ENCODE measurements around the gene CBR1. TPM values are rescaled to one million over a fixed set of nuclear protein-coding genes. Genes with fewer than 3 reads are reported as not detected.

CBR1 gene
- total and polyA plus RNA-seq, 10 of the 15 experiments (the other 5 are each of a cell fraction or from before 2014, with no cell fraction given) = 16.9 to 138 (median 57.4) TPM

- TF ChIP-seq ZBTB40 (IDR thresholded peaks at IDR 0.05; ENCODE audit: borderline replicate concordance) = peak; percentile 63
- TF ChIP-seq ZNF687 (IDR thresholded peaks at IDR 0.05) = no peak
- no peak for TF ChIP-seq NFYB (IDR thresholded peaks at IDR 0.05; ENCODE audit: insufficient read depth, low read depth, low read length)
- peak; percentile 22; the same call in 1 of the 2 replicates for TF ChIP-seq PAX5 (IDR thresholded peaks at IDR 0.05; ENCODE audit: borderline replicate concordance, low read depth, low read length)
- TF ChIP-seq MTA3 (IDR thresholded peaks at IDR 0.05; ENCODE audit: borderline replicate concordance, low read length) = no peak
- TF ChIP-seq FOXK2 (IDR thresholded peaks at IDR 0.05) = peak; percentile 51
- peak; percentile 28; the same call in 1 of the 2 replicates for TF ChIP-seq JUNB (IDR thresholded peaks at IDR 0.05)
- peak; percentile 44 to 71; a peak in 2 of 4 replicates for TF ChIP-seq EP300 (IDR thresholded peaks at IDR 0.05; ENCODE audit: borderline replicate concordance in 1 of 2, control insufficient read depth in 1 of 2, low read depth in 2 of 2, low read length in 2 of 2)
- TF ChIP-seq, protein P1, sequence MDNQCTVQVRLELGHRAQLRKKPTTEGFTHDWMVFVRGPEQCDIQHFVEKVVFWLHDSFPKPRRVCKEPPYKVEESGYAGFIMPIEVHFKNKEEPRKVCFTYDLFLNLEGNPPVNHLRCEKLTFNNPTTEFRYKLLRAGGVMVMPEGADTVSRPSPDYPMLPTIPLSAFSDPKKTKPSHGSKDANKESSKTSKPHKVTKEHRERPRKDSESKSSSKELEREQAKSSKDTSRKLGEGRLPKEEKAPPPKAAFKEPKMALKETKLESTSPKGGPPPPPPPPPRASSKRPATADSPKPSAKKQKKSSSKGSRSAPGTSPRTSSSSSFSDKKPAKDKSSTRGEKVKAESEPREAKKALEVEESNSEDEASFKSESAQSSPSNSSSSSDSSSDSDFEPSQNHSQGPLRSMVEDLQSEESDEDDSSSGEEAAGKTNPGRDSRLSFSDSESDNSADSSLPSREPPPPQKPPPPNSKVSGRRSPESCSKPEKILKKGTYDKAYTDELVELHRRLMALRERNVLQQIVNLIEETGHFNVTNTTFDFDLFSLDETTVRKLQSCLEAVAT (IDR thresholded peaks at IDR 0.05) = no peak
- TF ChIP-seq ZSCAN29 (IDR thresholded peaks at IDR 0.05) = no peak
- TF ChIP-seq IKZF2 (IDR thresholded peaks at IDR 0.05) = 0 out of 4 replicates have a peak, but pooled peaks of 1 of the 2 experiments have one; percentile 6
- TF ChIP-seq DPF2 (IDR thresholded peaks at IDR 0.05) = no peak
- TF ChIP-seq MEF2B (IDR thresholded peaks at IDR 0.05; ENCODE audit: partially characterized antibody, poor library complexity, severe bottlenecking) = peak; percentile 57
- TF ChIP-seq EED (IDR thresholded peaks at IDR 0.05; ENCODE audit: low read depth) = no peak
- 0 out of 3 replicates have a peak, but pooled peaks have one; percentile 16 for TF ChIP-seq POU2F2 (IDR thresholded peaks at IDR 0.05; ENCODE audit: borderline replicate concordance, low read depth, low read length)
Observed at GRCh38 chr21:36021251-36021837, 48.5 kb upstream of the CBR1 start (continued).
